ENCODE measurements around the gene CARD11. TPM values are rescaled to one million over a fixed set of nuclear protein-coding genes. Genes with fewer than 3 reads are reported as not detected.
"Not testable (repeated sequence)": the region's sequence is repeated elsewhere in the genome, so short reads cannot be mapped to it uniquely, and the experiment has no call there.

CARD11 gene
- total RNA-seq, 1 donor from 2014 or later: 5.7 TPM

- H3K9me3 ChIP-seq: peaks cover 17% of the 10 kb centered on the region
- intact Hi-C loops (cut with DNase I): no loop called here
- H3K27me3 ChIP-seq (ENCODE audit: low read depth): peaks cover 6% of the 10 kb centered on the region
- no peaks in the 10 kb centered on the region for H3K36me3 ChIP-seq
- no peak overlapping the region for H3K4me3 ChIP-seq
- TF ChIP-seq CTCF (IDR thresholded peaks at IDR 0.05): no peak
- DNase-seq: no peak
- ATAC-seq: no peak
- H3K4me1 ChIP-seq: no peaks in the 10 kb centered on the region
- H3K27ac ChIP-seq: no peak overlapping the region
Observed at GRCh38 chr7:2962865-2963264, 80.8 kb downstream of the CARD11 start.

GRCh38 chr7:2959828-2960599 is 83.7 kb downstream of the CARD11 start:
- ATAC-seq: no peak
- DNase-seq: no peak
- peaks cover 6% of the 10 kb centered on the region for H3K27me3 ChIP-seq (ENCODE audit: low read depth)
- H3K4me1 ChIP-seq: no peaks in the 10 kb centered on the region
- H3K36me3 ChIP-seq: no peaks in the 10 kb centered on the region
- TF ChIP-seq CTCF (IDR thresholded peaks at IDR 0.05): no peak
- intact Hi-C loops (cut with DNase I): no loop called here
- H3K27ac ChIP-seq: no peak overlapping the region
- peaks cover under 1% of the 10 kb centered on the region for H3K9me3 ChIP-seq
- H3K4me3 ChIP-seq: no peak overlapping the region

DNA sequence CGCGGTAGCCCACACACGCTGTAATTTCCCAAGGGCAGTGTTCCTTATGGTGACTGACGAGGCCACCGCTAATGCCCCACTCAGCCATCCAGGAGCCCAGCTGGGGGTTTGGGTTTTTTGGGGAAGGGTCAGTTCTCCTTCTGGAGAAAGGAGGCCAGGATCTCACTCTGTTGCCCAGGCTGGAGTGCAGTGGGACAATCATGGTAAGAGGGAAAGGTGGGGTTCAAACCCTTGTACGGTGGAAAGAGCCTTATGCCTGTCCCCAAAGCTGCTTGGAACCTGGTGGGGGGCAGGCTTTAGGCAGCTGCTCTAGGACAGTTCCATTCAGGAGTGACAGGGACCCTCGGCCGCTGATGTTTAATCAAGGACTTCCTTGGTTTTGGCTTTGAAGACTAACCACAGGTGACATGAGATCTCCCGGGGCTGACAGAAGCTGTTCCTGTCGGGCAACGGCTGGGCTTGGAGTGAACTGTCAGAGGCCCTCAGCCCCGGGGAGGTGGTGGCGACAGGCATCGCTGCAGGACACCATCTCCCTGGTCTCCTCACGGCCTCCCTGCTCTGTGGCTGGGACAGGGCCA is 84.5 kb downstream of the CARD11 start:
- DNase-seq: no peak
- Histone ChIP-seq H3K36me3 (no peaks in the 10 kb centered on the region), H3K4me3 (no peak overlapping the region), H3K27ac (no peak overlapping the region), H3K27me3 (ENCODE audit: low read depth) (peaks cover 6% of the 10 kb centered on the region), H3K4me1 (no peaks in the 10 kb centered on the region), H3K9me3 (no peaks in the 10 kb centered on the region)
- ATAC-seq: no peak
- intact Hi-C loops (cut with DNase I): no loop called here
- TF ChIP-seq CTCF (IDR thresholded peaks at IDR 0.05): no peak

DNA sequence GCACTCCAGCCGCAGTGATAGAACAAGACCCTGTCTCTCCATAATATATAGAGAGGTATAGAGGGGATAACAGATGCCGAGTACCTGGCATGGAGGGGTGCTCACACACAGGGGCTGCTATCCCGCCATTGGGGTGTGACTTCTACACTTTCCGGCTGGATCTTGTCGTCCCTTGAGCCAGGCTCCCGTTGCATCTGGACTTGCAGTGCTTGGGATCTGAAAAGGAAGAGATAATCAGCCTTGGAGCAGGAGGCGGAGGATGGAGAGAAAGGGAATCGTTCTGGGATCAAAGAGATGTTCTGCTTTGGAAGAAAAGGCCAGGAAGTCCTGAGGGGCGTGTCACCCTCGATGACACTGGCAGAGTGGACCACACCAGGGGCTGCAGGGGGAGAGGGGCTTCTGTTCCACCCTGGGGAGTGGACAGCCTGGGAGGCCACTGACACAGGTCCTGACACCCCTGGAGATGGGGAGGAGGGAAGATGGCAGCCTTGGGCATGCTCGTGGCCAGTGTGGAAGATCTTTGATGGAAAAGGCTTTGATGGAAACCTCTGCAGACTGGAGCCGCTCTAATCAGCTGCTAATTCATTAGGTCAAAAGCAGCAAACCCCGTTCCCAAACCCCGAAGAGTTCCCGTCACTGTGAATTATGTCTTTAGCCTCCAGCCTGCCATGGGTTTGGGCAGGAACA is 85.1 kb downstream of the CARD11 start:
- TF ChIP-seq CTCF (IDR thresholded peaks at IDR 0.05): no peak
- Histone ChIP-seq H3K4me3 (no peak overlapping the region), H3K27ac (no peak overlapping the region), H3K9me3 (no peaks in the 10 kb centered on the region), H3K36me3 (no peaks in the 10 kb centered on the region), H3K27me3 (ENCODE audit: low read depth) (peaks cover 6% of the 10 kb centered on the region), H3K4me1 (no peaks in the 10 kb centered on the region)
- ATAC-seq: no peak
- intact Hi-C loops (cut with DNase I): no loop called here
- no peak for DNase-seq

- H3K4me1 ChIP-seq; H3K36me3 ChIP-seq; H3K9me3 ChIP-seq; intact Hi-C loops (cut with DNase I); DNase-seq; H3K27ac ChIP-seq; ATAC-seq; H3K4me3 ChIP-seq; H3K27me3 ChIP-seq (ENCODE audit: low read depth): not testable (repeated sequence)
Observed at GRCh38 chr7:2957369-2957727, 86.3 kb downstream of the CARD11 start.
